HK-2 (cell line): Measurements from ENCODE around the gene NAALADL2.
A peak's percentile ranks its signal among the peaks of the same experiment; 100 is the strongest.

Source experiments
- DNase-seq: peaks from one replicate; pipeline ENCODE4 v3.0.0-alpha.2; 2018; ENCODE audit not compliant: unreplicated experiment

The NAALADL2 gene

DNA sequence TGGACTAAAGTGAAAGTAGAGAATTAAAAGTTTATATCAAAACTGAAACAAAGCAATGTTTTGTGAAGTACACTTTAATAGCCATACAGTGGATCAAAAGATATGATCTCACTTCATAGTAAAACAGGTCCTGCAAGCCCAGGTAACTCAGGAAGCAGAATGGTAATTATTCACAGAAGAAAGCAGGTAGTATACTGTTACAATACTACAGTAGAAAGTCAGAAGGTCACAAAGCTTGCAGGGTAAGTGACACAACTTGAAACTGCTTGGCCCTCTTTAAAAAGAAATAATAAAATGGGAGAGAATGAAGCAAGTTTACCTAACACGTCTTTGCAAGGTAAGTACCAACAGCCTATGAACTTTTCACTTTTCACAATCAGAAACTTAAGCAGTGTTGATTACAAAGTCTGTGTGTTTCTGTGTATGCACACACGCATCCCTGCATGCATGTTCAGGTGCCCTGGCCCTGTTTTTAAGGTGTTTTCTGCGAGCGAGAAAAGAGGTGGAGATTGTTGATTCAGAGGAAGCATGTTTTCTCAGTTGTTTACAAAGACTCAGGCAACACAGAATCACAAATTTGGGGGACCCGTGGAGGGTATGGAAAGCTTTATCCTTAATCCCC lies at the start of gene NAALADL2:
NAALADL2 (plus strand) TSS at position 221 of the 622 bp plus-strand sequence.
- no peak for DNase-seq

DNA sequence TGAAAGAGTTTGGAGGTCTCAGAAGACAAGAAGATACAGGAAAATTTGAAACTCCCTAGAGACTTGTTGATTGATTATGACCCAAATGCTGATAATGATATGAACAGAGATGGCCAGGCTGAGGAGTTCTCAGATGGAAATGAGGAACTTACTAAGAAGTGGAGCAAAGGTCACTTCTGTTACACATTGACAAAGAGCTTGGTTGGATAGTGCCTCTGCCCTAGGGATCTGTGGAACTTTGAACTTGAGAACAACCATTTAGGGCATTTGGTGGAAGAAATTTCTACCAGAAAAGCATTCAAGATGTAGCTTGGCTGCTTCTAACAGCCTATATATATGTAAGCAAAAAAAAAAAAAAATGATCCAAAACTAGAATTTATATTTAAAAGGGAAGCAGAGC lies 48.9 kb upstream of the NAALADL2 start:
- no peak for DNase-seq

DNA sequence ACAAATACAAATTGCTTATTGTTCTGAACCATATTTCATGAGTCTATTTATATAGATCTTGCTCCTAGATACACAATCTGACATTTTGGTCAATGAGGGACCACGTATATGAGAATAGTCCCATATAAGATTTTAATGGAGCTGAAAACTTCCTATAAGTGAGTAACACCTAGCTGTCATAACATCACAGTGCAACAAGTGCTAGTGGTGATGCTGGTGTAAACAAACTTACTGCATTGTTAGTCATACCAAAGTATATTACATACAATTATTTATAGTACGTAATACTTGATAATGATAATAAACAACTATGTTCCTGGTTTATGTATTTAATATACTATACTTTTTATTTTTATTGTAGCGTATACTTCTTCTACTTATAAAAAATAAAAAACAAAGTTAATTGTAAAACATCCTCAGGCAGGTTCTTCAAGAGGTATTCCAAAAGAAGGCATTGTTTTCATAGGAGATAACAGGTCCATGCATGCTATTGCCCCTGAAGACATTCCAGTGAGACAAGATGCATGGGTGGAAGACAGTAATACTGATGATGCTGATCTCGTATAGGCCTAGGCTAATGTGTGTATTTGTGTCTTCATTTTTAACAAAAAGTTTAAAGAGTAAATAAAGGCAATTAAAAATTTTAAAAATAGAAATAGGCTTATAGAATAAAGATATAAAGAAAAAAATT lies 46.8 kb upstream of the NAALADL2 start:
- DNase-seq: no peak

DNA sequence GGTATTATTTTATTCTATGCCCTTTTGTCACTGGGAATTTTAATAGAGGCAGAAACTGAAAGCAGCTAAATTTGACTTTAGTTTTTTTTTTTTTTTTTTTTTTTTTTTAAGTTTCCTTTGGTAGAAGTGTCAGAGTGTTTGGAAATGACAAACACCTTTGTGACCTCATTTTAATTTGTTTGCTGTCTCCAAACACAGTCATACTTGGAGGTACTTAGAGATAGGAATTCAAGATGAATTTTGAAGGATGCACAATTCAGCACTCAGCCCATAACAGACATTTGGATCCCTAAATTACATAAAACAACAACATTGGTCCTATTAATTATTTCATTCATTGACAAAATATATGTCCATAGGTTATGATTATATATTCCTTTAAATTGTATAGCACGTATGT lies 43.4 kb upstream of the NAALADL2 start:
- DNase-seq: no peak

DNA sequence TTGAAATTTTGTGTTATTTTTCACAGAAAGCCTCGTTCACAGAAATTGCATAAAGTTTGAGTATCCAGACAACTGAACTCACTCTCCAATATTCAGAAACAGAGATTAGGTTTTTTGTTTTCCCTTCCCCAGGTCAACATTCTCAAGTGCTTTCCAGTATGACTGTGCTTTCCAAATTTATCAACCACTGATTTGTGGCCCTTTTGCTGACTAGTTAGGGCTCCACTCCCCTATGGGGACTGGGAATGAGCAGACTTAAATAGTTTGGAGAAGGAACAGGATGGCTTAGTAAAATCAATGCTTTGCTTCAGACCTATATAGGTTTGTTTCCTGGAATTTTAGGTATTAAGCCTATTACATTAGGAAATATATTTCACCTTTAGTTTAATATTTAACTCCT lies 38.2 kb upstream of the NAALADL2 start:
- DNase-seq: no peak

DNA sequence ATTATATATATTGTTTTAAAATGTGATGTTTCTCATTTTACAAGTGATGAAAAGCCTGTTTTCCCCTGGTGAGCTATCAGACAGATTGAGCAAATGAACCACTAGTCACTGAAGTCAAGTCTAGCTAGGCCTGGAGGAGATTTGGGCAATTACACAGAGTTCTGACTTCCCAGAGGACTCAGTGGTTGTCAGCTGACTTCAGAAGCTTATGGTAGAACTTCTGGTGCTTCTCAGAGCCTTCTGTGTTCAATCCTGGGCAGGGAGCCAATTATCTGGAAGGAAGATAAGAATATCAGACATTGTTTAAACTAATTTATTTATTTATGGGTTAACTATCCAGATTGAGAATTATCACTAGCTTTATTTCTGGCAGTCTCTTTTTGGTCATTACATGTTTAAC lies 37.7 kb upstream of the NAALADL2 start:
- no peak for DNase-seq

DNA sequence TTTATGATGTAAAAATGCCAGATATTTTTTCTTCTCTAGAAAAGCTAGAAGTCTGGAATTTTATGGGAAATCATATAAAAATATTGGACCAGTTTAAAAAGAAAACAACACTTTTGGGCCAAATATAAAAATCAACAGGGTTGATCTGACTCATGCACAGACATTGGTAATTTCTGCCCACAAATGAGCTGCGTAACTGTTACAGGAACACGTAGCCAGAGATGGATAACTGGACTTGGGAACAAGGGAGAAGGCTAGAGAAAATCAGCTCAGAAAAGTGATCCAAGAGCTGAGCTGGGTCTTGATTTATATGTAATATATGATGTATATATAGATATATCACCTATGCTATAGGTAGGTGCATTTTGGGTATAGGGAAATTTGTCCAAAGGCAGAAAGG lies 36.8 kb upstream of the NAALADL2 start:
- DNase-seq: no peak

DNA sequence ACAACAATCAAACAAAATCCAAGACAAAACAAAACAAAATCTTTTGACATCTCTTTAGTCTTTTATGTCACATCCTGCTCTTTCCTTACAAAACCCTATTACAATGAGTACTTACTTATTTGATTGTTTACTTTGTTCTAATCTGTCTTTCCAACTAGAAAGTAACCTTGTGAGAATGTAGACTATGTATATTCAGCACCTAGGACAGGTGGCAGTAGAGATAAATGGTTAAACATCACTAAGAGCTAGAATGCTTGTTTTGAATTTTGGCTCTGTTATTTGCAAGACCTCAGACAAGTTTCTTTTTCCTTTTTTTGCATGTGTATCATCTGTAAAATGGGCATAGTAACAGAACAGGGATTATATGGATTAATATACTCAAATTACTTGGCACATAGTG lies 33.1 kb upstream of the NAALADL2 start:
- DNase-seq: no peak

DNA sequence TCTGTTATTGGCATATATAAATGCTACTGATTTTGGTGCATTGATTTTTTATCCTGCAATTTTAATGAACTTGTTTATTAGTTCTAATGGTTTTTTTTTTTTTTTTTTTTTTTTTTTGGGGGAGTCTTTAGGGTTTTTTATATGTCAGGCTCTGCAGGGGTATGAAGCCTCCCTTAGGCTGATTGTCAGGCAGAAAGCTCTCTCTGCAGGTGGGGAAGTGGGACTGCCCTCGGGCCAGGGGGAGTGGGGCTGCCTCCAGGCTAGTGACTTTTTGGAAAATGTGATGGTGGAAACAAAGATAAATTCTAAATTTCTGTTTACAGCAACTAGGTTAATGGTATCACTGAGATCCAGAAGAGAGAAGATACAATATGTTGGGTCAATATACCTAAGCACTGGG lies 14.4 kb upstream of the NAALADL2 start:
- DNase-seq: no peak

DNA sequence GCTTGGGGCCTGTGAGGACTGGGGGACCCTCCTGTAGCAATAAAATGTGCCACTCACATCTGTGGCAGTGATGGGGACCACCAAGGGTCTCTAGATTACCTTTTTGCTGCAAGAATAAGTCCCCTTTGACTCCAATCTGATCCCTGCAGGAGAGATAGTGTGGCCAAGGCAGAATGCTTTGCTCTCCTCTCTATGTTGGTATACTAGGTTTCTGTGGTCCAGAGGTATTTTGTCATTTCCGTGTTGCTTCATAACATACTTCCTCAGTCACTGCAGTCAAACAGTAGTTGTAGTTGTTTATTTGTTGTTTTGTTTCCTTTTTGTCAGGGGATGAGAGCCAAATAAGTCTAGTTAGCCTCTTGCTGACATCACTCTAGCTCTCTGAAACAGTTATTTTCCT lies 13.1 kb upstream of the NAALADL2 start:
- no peak for DNase-seq

DNA sequence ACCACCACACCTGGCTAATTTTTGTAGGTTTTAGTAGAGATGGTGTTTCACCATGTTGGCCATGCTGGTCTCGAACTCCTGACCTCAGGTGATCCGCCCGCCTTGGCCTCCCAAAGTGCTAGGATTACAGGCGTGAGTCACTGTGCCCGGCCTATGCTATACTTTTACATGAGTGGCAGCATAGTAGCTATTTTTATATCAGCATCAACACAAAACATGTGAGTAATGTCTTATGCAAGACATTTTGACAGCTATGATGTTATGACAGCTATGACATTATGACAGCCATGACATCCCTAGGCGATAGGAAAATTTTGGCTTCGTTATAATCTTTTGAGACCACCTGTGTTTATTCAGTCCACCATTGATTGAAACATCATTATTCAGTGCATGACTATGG lies 4.1 kb upstream of the NAALADL2 start:
- DNase-seq: no peak

DNA sequence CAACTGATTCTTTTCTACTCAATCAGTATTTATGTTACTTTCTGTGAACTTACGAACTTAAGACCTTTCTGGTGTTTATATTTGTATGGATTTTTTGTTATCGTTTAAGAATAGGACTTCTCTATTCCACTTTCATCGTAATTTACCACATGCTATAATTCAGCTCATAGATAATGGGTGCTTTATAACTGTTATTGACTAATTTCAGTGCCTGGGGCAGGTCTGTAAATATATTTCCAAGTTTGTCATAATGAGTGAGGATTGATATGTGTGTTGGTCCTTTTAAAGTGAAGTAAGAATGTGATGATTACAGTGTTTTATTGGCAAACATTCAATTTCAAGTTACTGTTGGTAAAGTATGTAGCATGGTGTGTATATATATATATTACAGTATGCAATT lies 1.8 kb upstream of the NAALADL2 start:
- DNase-seq: no peak

DNA sequence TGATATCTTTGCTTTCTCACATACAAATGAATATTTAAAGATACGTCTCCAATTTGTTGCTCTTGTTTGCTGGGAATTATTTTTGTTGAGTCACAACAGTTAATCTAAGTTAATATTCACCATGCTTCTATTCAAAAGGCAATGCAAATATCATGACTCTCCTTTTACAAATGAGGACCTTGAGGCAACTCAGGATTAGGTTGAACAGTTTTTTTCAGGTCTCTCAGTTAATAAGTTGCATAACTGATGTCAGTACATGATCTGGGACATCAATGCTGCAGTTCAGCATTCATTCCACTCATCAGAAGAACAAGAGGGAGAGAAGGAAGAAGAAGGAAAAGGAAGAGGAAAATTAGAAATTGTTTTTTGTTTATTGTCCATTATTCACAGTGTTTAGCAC lies 781 bp upstream of the NAALADL2 start:
- DNase-seq: no peak

DNA sequence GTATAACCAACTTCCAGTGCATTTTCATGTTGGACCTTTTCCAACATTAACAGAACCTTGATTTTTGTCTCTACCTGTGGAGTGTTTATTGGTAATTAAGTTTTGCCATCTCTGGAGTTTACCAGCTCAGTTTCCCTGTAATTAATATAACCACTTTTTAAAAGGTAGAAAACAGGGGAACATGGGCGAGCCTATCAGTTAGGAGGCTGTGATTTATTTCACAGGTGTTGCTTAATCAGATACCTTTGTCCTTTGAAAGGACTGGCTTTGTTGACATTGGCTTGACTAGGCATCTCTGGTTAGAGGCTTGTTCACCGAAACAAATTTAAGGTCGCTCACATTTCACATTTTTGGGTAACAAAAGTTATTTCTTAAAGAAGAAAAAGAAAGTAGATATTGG lies 622 bp downstream of the NAALADL2 start:
- no peak for DNase-seq

DNA sequence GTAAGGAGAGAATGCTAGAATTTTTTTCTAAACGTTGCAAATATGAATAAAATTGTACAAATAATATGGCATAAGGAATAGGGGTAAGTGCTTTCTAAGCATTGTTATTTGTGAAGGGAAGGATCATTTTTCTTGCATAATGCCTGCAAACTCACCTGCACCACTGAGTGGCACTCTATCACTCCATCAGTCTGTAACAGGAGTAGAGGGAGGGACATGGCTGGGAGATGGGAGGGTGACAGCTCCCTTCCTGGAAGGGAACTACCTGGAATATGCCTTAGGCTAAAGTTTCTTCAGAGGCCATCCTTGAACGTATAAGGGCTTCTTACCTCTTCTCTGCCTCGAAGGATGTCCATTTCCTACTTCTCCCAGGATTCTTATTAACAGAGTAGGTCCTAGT lies 3.0 kb downstream of the NAALADL2 start:
- DNase-seq: peak; percentile 27

DNA sequence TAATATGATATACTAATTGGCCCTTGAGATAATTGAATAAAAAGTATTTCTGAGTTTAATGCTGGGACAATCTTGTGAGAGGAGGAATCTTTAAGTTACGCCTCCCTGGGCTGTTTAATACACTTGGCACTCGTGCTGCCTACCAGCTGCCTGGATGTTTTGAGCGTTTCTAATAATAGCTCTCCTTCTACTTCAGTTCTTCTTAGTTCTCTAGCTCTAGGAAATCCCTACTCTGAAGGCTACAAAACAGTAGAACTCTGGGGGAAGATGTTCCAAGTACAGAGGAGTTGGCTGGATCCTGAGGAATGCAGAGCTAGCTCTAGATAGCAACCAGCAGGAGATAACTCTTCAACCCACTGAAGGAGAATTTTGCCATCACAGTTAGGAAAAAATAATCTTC lies 3.5 kb downstream of the NAALADL2 start:
- no peak for DNase-seq

DNA sequence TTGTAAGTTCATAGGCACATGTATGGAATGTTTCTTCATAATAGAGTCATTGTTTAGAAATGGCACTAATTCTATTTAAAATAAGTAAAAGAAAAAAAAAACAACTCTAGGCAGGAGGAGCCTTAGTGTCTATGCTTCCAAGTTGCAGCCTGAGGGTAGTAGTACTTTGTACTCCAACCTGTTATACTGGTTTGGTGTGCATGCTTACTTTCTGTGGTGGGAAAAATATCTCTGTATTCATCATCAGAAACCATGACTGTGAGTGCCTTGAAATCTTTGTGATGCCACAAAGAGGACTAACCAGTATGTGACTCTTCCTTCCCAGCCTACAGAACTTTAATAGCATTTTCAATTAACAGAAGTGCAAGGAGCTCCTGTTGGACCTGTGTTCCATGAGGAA lies 4.4 kb downstream of the NAALADL2 start:
- no peak for DNase-seq

DNA sequence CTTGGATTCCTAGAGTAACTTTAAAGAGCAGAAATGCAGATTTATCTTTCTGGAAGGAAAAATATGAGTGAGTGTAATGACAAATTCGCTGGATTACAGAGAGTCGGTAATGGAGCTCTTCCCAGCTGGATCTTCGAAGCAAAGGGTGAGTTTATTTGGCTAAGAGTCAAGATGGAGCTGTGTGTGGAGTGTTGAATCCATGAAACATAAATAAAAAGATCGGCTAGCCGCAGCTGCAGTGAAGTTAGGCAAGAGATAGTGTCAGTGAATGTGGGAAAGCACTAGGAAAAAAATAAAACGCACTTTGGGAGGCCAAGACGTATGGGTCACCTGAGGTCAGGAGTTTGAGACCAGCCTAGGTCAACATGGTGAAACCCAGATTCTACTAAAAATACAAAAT lies 10.3 kb downstream of the NAALADL2 start:
- DNase-seq: no peak

DNA sequence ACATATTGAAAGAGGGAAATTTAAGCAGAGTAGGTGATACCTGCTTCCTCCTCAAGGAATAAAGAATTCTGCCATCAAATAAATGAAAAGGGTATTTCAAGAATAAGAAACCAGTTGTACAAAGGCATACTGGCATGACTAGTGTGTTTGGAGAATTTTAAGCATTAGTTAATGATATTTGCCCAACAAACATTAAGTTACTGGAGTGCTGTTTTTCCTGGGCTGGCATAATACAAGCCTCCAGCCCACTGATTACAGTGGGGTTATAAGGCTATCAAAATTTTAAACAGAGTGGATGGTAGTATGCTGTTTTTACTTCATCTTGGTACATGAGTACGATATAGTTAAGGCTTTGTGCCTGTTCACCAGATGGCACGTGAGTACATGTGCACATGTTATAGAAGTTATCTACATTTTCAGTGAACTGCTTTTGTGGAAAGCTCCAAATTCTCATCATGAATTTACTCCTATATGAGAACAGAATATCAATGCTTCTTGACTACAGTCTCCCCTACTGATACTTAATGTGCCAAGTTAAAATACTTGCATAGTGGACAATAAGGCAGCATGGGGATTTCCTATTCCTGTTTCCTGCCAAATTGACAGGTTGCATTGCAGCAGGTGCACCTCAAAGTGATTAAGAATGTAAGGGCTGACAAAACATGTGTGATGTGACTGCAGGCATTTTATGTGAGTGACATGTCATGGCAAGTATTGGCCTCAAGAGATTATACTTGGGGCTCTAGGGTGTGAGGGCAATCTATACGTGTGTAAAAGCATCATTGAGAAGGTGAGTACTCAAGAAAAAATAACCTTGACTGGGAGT lies 14.9 kb downstream of the NAALADL2 start:
- no peak for DNase-seq

DNA sequence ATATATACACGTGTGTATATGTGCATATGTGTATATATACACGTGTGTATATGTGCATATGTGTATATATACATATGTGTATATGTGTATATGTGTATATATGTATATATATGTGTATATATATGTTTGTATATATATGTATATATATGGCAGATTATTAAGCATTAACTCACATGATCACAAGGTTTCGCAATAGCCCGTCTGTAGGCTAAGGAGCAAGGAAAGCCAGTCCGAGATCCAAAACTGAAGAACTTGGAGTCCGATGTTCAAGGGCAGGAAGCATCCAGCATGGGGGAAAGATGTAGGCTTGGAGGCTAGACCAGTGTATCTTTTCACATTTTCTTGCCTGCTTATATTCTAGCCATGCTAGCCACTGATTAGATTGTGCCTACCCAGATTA lies 23.7 kb downstream of the NAALADL2 start:
- no peak for DNase-seq

DNA sequence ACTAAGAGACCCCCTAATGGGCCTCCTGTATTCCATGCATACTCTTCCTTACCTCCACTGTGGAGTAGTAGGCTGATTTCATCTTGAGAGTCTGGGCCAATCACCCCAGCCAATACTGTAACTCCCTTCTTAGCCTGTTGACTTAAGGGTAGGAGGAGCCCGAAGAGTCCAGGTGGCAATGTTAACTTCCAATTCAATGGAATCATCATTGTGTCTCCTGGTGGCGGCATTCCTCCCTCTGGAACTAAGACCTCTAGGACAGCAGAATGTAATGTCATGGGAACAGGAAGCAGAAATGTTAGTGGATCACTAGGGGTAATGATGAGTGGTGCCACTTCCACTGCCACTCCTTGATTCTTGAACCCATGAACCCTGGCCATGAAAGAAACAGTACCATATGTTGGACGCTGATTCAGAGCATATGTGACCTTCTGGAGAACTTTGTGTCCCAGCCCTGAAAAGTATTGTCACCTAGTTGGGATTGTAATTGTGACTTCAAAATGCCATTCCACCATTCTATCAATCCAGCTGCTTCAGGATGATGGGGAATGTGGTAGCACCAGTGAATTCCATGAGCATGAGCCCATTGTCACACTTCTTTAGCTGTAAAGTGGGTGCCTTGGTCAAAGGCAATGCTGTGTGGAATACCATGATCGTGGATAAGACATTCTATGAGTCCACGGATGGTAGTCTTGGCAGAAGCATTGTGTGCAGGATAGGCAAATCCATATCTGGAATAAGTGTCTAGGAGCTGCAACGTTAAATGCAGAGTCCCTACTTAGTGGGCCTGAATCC lies 24.9 kb downstream of the NAALADL2 start:
- no peak for DNase-seq
